ENCODE results near the gene AOAH. TPM values are rescaled to one million over a fixed set of nuclear protein-coding genes. Genes with fewer than 3 reads are reported as not detected.

The AOAH gene
- total and polyA plus RNA-seq, 2 of the 4 experiments (the other 2 are of a cell fraction), result not detected

GRCh38 chr7:36568452-36568849, 155.8 kb downstream of the AOAH start:
- Histone ChIP-seq H2BK120ac (ENCODE audit: low read depth, low read length) (no peak overlapping the region), H3K18ac (ENCODE audit: low read depth, low read length) (no peak overlapping the region), H3K79me1 (ENCODE audit: low read depth in 1 of 2, low read length in 2 of 2) (no peaks in the 10 kb centered on the region), H2AK5ac (ENCODE audit: low read depth, low read length) (no peak overlapping the region), H3K23ac (ENCODE audit: low read depth, low read length) (no peak overlapping the region), H3K4ac (ENCODE audit: low read depth, low read length) (no peak overlapping the region), H3K9me3 (ENCODE audit: control insufficient read depth, insufficient read depth, low read length) (no peaks in the 10 kb centered on the region), H4K8ac (ENCODE audit: low read depth in 2 of 2, low read length in 2 of 2) (no peak overlapping the region), H3K4me2 (ENCODE audit: low read depth, low read length) (no peak overlapping the region), H2BK20ac (ENCODE audit: low read depth, low read length) (no peak overlapping the region), H4K5ac (ENCODE audit: low read depth, low read length) (no peak overlapping the region), H3K9ac (ENCODE audit: low read depth, low read length) (no peak overlapping the region), H3K9me1 (ENCODE audit: insufficient read depth, low read length) (no peaks in the 10 kb centered on the region), H3K14ac (replicated peaks; ENCODE audit: low read depth, low read length) (no peak overlapping the region), H3K27me3 (ENCODE audit: control insufficient read depth, insufficient read depth, low read length) (peaks cover 3% of the 10 kb centered on the region; the same call in 1 of the 2 replicates), H3K4me1 (ENCODE audit: control insufficient read depth, insufficient read depth, low read length) (no peaks in the 10 kb centered on the region), H4K20me1 (ENCODE audit: insufficient read depth, low read length) (no peaks in the 10 kb centered on the region), H3K27ac (ENCODE audit: insufficient read depth, low read length) (no peak overlapping the region), H2AFZ (replicated peaks; ENCODE audit: low read length, poor library complexity) (no peak overlapping the region), H2BK5ac (ENCODE audit: low read depth, low read length, poor library complexity, severe bottlenecking) (no peak overlapping the region), H3K56ac (ENCODE audit: extremely low read depth, insufficient read depth, low read length) (no peak overlapping the region), H4K91ac (ENCODE audit: insufficient read depth, low read depth, low read length) (no peak overlapping the region), H3K4me3 (ENCODE audit: insufficient read depth, low read depth, low read length) (no peak overlapping the region), H2AK9ac (replicated peaks; ENCODE audit: low read depth, low read length, poor library complexity) (no peak overlapping the region), H2BK15ac (ENCODE audit: low read depth, low read length) (no peak overlapping the region), H3K36me3 (ENCODE audit: control insufficient read depth, insufficient read depth, low read length) (no peaks in the 10 kb centered on the region)
- ATAC-seq (ENCODE audit: low read depth) (no peak), DNase-seq (no peak)
- no TSS peak for BruUV-seq (replicated peaks)
- intact Hi-C loops (cut with micrococcal nuclease), result no loop called here
- TF ChIP-seq CHD1 (IDR thresholded peaks at IDR 0.05; ENCODE audit: low read depth, low read length), result no peak
- no peak for TF ChIP-seq MAZ (IDR thresholded peaks at IDR 0.05; ENCODE audit: borderline replicate concordance, low read depth, low read length)
- TF ChIP-seq, protein P1, sequence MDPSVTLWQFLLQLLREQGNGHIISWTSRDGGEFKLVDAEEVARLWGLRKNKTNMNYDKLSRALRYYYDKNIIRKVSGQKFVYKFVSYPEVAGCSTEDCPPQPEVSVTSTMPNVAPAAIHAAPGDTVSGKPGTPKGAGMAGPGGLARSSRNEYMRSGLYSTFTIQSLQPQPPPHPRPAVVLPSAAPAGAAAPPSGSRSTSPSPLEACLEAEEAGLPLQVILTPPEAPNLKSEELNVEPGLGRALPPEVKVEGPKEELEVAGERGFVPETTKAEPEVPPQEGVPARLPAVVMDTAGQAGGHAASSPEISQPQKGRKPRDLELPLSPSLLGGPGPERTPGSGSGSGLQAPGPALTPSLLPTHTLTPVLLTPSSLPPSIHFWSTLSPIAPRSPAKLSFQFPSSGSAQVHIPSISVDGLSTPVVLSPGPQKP (IDR thresholded peaks at IDR 0.05; ENCODE audit: borderline replicate concordance, low read depth, low read length), result no peak
- TF ChIP-seq RAD21 (IDR thresholded peaks at IDR 0.05; ENCODE audit: low read length), result no peak
- TF ChIP-seq BHLHE40 (IDR thresholded peaks at IDR 0.05; ENCODE audit: low read depth, low read length), result no peak
- TF ChIP-seq MXI1 (IDR thresholded peaks at IDR 0.05; ENCODE audit: borderline replicate concordance, low read depth, low read length), result no peak
- TF ChIP-seq CEBPB (IDR thresholded peaks at IDR 0.05; ENCODE audit: low read depth, low read length), result no peak
- no peak for TF ChIP-seq SMC3 (IDR thresholded peaks at IDR 0.05; ENCODE audit: low read depth, low read length)
- TF ChIP-seq FOS (IDR thresholded peaks at IDR 0.05; ENCODE audit: low read depth, low read length), result no peak
- no peak for TF ChIP-seq RCOR1 (IDR thresholded peaks at IDR 0.05; ENCODE audit: insufficient replicate concordance, low read length)
- no peak for TF ChIP-seq NFE2L2 (IDR thresholded peaks at IDR 0.05; ENCODE audit: low read depth, low read length)
- no peak for TF ChIP-seq CTCF (conservative IDR thresholded peaks at IDR 0.05; ENCODE audit: low read depth, low read length)
- in situ Hi-C loops (cut with MboI; ENCODE audit: low sequenced_read_pairs), result no loop called here
- ChIA-PET POLR2A (ENCODE audit: unreplicated experiment) (no interaction called here), CTCF (no interaction called here)
- dilution Hi-C loops (cut with HindIII; ENCODE audit: low sequenced_read_pairs, unreplicated experiment), result no loop called here
- no CpG with 5 or more reads among the region's 1 CpG for WGBS, 2 experiments (ENCODE audit: extremely low coverage in 2 of 2, insufficient read length in 1 of 2)

Data from IMR-90 (cell line).